ENCODE measurements around the gene SETD7. TPM values are rescaled to one million over a fixed set of nuclear protein-coding genes. Genes with fewer than 3 reads are reported as not detected.

Gene SETD7
- total and polyA plus RNA-seq, 2 donors (not counting 3 experiments of a cell fraction or from before 2014, with no cell fraction given) = 18.8 to 39.9 TPM

- no TSS peak for BruUV-seq (replicated peaks)
- dilution Hi-C loops (cut with MboI; ENCODE audit: extremely low pct_ligation_motif_present, low sequenced_read_pairs) (no loop called here), intact Hi-C loops (cut with micrococcal nuclease) (no loop called here)
- ChIA-PET POLR2A (no interaction called here), CTCF (interaction anchor here (1.3 kb wide), 1 partner anchor 14 kb away, joined by 4 read pairs; no protein-coding TSS in a partner anchor)
- no peak overlapping the region for H3K4me2 ChIP-seq (ENCODE audit: insufficient read depth, low read length)
- H3K4me3 ChIP-seq (replicated peaks in 1 of 3; ENCODE audit: insufficient read depth in 1 of 3, low read depth in 1 of 3, low read length in 3 of 3) = no peak overlapping the region
- no peak overlapping the region for H2AFZ ChIP-seq (ENCODE audit: low read depth, low read length)
- DNase-seq (ENCODE audit: low read depth, low spot score) (no peak), FAIRE-seq (no peak)
- no peak overlapping the region for H3K27ac ChIP-seq (ENCODE audit: insufficient read depth, low read depth, low read length)
- no peaks in the 10 kb centered on the region for H3K9me1 ChIP-seq (replicated peaks; ENCODE audit: control insufficient read depth, extremely low read depth, insufficient read depth, low read length)
- H3K79me2 ChIP-seq (ENCODE audit: control insufficient read depth, insufficient read depth, low read length) = no peaks in the 10 kb centered on the region
- peaks cover 7 to 8% of the 10 kb centered on the region in 2 experiments for H3K27me3 ChIP-seq (ENCODE audit: control insufficient read depth in 2 of 2, insufficient read depth in 2 of 2, low read length in 2 of 2)
- no peaks in the 10 kb centered on the region for H3K9me3 ChIP-seq (replicated peaks; ENCODE audit: control insufficient read depth, insufficient read depth, low read length)
- H3K36me3 ChIP-seq (ENCODE audit: control insufficient read depth in 2 of 2, extremely low read depth in 1 of 2, insufficient read depth in 2 of 2, low read length in 2 of 2) = no peaks in the 10 kb centered on the region
- no peak overlapping the region for H3K9ac ChIP-seq (replicated peaks; ENCODE audit: extremely low read depth, insufficient read depth, low read length)
- no peaks in the 10 kb centered on the region for H3K4me1 ChIP-seq (ENCODE audit: control insufficient read depth, extremely low read depth, insufficient read depth, low read length)
- H4K20me1 ChIP-seq (replicated peaks; ENCODE audit: control insufficient read depth, extremely low read depth, insufficient read depth, low read length) = no peaks in the 10 kb centered on the region
- TF ChIP-seq POLR2AphosphoS5 (IDR thresholded peaks at IDR 0.05; ENCODE audit: insufficient read depth, low read depth, low read length) = no peak
Measured at GRCh38 chr4:139574641-139575040, 18.6 kb upstream of the SETD7 start.

GRCh38 chr4:139568206-139568955 lies 12.4 kb upstream of the SETD7 start:
- Histone ChIP-seq H4K20me1 (replicated peaks; ENCODE audit: control insufficient read depth, extremely low read depth, insufficient read depth, low read length) (no peaks in the 10 kb centered on the region), H3K27ac (ENCODE audit: insufficient read depth, low read depth, low read length) (no peak overlapping the region), H3K9ac (replicated peaks; ENCODE audit: extremely low read depth, insufficient read depth, low read length) (no peak overlapping the region), H3K9me1 (replicated peaks; ENCODE audit: control insufficient read depth, extremely low read depth, insufficient read depth, low read length) (no peaks in the 10 kb centered on the region), H3K4me1 (ENCODE audit: control insufficient read depth, extremely low read depth, insufficient read depth, low read length) (no peaks in the 10 kb centered on the region), H3K9me3 (replicated peaks; ENCODE audit: control insufficient read depth, insufficient read depth, low read length) (no peaks in the 10 kb centered on the region), H2AFZ (ENCODE audit: low read depth, low read length) (no peak overlapping the region), H3K27me3 (ENCODE audit: control insufficient read depth in 2 of 2, insufficient read depth in 2 of 2, low read length in 2 of 2) (no peaks in the 10 kb centered on the region), H3K36me3 (ENCODE audit: control insufficient read depth in 2 of 2, extremely low read depth in 1 of 2, insufficient read depth in 2 of 2, low read length in 2 of 2) (no peaks in the 10 kb centered on the region), H3K4me3 (replicated peaks in 1 of 3; ENCODE audit: insufficient read depth in 1 of 3, low read depth in 1 of 3, low read length in 3 of 3) (no peak overlapping the region), H3K79me2 (ENCODE audit: control insufficient read depth, insufficient read depth, low read length) (no peaks in the 10 kb centered on the region), H3K4me2 (ENCODE audit: insufficient read depth, low read length) (no peak overlapping the region)
- no peak for DNase-seq (ENCODE audit: low read depth, low spot score)
- POLR2A ChIA-PET = no interaction called here
- dilution Hi-C loops (cut with MboI; ENCODE audit: extremely low pct_ligation_motif_present, low sequenced_read_pairs) (no loop called here), intact Hi-C loops (cut with micrococcal nuclease) (no loop called here)
- no peak for FAIRE-seq
- CTCF ChIA-PET = interaction anchor here (1.4 to 1.8 kb wide), 3 partner anchors 12 to 35 kb away, joined by 3 to 4 read pairs (median 3); partner anchors contain the start of gene SETD7
- TF ChIP-seq, protein P1, sequence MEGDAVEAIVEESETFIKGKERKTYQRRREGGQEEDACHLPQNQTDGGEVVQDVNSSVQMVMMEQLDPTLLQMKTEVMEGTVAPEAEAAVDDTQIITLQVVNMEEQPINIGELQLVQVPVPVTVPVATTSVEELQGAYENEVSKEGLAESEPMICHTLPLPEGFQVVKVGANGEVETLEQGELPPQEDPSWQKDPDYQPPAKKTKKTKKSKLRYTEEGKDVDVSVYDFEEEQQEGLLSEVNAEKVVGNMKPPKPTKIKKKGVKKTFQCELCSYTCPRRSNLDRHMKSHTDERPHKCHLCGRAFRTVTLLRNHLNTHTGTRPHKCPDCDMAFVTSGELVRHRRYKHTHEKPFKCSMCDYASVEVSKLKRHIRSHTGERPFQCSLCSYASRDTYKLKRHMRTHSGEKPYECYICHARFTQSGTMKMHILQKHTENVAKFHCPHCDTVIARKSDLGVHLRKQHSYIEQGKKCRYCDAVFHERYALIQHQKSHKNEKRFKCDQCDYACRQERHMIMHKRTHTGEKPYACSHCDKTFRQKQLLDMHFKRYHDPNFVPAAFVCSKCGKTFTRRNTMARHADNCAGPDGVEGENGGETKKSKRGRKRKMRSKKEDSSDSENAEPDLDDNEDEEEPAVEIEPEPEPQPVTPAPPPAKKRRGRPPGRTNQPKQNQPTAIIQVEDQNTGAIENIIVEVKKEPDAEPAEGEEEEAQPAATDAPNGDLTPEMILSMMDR (IDR thresholded peaks at IDR 0.05; ENCODE audit: extremely low read depth in 1 of 2, insufficient read depth in 1 of 2, low read depth in 1 of 2, low read length in 2 of 2) = no peak
- no peak for TF ChIP-seq JUN (IDR thresholded peaks at IDR 0.05; ENCODE audit: borderline replicate concordance, insufficient read depth, insufficient read length, low read depth)
- TF ChIP-seq MAX (IDR thresholded peaks at IDR 0.05; ENCODE audit: insufficient read depth, insufficient read length) = no peak
- no peak for TF ChIP-seq POLR2AphosphoS5 (IDR thresholded peaks at IDR 0.05; ENCODE audit: insufficient read depth, low read depth, low read length)
- no peak for TF ChIP-seq FOS (IDR thresholded peaks at IDR 0.05; ENCODE audit: borderline replicate concordance, insufficient read depth, low read length)
- TF ChIP-seq GATA2 (IDR thresholded peaks at IDR 0.05; ENCODE audit: insufficient read depth, insufficient read length, low read depth, low read length) = no peak
- no peak for TF ChIP-seq POLR2A (IDR thresholded peaks at IDR 0.05; ENCODE audit: low read depth, low read length)
- TF ChIP-seq EZH2 (IDR thresholded peaks at IDR 0.05; ENCODE audit: borderline replicate concordance, low read depth, low read length, severe bottlenecking) = no peak
- BruUV-seq (replicated peaks) = no TSS peak

Measured in endothelial cell of umbilical vein (primary cell).